ENCODE measurements around the gene SHOX.
"Not testable (repeated sequence)": the region's sequence is repeated elsewhere in the genome, so short reads cannot be mapped to it uniquely, and the experiment has no call there.

SHOX gene

GRCh38 chrX:590693-591404 lies 39.7 kb upstream of the SHOX start:
- no peak for DNase-seq (ENCODE audit: extremely low read depth, low read depth)
- TF ChIP-seq CTCF (IDR thresholded peaks at IDR 0.05; ENCODE audit: low read depth, low read length): no peak

- no peak for DNase-seq (ENCODE audit: extremely low read depth, low read depth)
- TF ChIP-seq CTCF (IDR thresholded peaks at IDR 0.05; ENCODE audit: low read depth, low read length): no peak
Measured at GRCh38 chrX:599837-600715, 30.5 kb upstream of the SHOX start.

GRCh38 chrX:603029-603428 lies 27.6 kb upstream of the SHOX start:
- not testable (repeated sequence) for DNase-seq (ENCODE audit: extremely low read depth, low read depth)

- DNase-seq (ENCODE audit: extremely low read depth, low read depth): not testable (repeated sequence)
Measured at GRCh38 chrX:604616-605015, 26.0 kb upstream of the SHOX start.

GRCh38 chrX:608088-608487 lies 22.5 kb upstream of the SHOX start:
- DNase-seq (ENCODE audit: extremely low read depth, low read depth): not testable (repeated sequence)

- no peak for TF ChIP-seq CTCF (IDR thresholded peaks at IDR 0.05; ENCODE audit: low read depth, low read length)
- DNase-seq (ENCODE audit: extremely low read depth, low read depth): no peak
Measured at GRCh38 chrX:614136-614535, 16.5 kb upstream of the SHOX start.

- DNase-seq (ENCODE audit: extremely low read depth, low read depth): no peak
- TF ChIP-seq CTCF (IDR thresholded peaks at IDR 0.05; ENCODE audit: low read depth, low read length): no peak
Measured at GRCh38 chrX:617401-617800, 13.2 kb upstream of the SHOX start.

GRCh38 chrX:617891-618290 lies 12.7 kb upstream of the SHOX start:
- no peak for TF ChIP-seq CTCF (IDR thresholded peaks at IDR 0.05; ENCODE audit: low read depth, low read length)
- no peak for DNase-seq (ENCODE audit: extremely low read depth, low read depth)

- not testable (repeated sequence) for DNase-seq (ENCODE audit: extremely low read depth, low read depth)
Measured at GRCh38 chrX:618304-618703, 12.3 kb upstream of the SHOX start.
